Dendritic cell treated with granulocyte-macrophage colony-stimulating factor and Interleukin-4, amounts not matched to agents 40 ng/mL and 50 ng/mL, for 4 days (primary cell): ENCODE measurements around the gene TCP11L1.

Source experiments
- H3K27ac Mint-ChIP-seq: one replicate; pipeline ENCODE4 v1.8.0; 2022; ENCODE audit warnings: mild to moderate bottlenecking, mixed read lengths
- H3K27me3 Mint-ChIP-seq: one replicate; pipeline ENCODE4 v1.8.0; 2022; ENCODE audit warnings: mild to moderate bottlenecking, mixed read lengths
- H3K36me3 Mint-ChIP-seq: one replicate; pipeline ENCODE4 v1.8.0; 2022; ENCODE audit warnings: low read depth, mixed read lengths
- H3K4me1 Mint-ChIP-seq: one replicate; pipeline ENCODE4 v1.8.0; 2022; ENCODE audit warnings: low read depth, mixed read lengths
- H3K4me3 Mint-ChIP-seq: one replicate; pipeline ENCODE4 v1.8.0; 2022; ENCODE audit warnings: mild to moderate bottlenecking, moderate library complexity, mixed read lengths
- H3K9me3 Mint-ChIP-seq: one replicate; pipeline ENCODE4 v1.8.0; 2022; ENCODE audit warnings: mixed read lengths
- intact Hi-C: fragments of 100-400 bp; cut with micrococcal nuclease; formaldehyde crosslinking; loops from one replicate; pipeline ENCODE4 v1.15.0; 2022

The TCP11L1 gene

GRCh38 chr11:33039274-33040032 is at the start of gene TCP11L1:
Gene TCP11L1 (plus strand): TSS chr11:33039572. CDS start chr11:33043774, 4,202 bp downstream.
- Mint-ChIP-seq H3K36me3 (peaks cover 30% of the 10 kb centered on the region), H3K4me1 (peaks cover 36% of the 10 kb centered on the region), H3K27ac (peak within 1 kb of the TSS; percentile 98), H3K27me3 (peaks cover 1% of the 10 kb centered on the region), H3K4me3 (peak within 1 kb of the TSS; percentile 84), H3K9me3 (no peaks in the 10 kb centered on the region)
- intact Hi-C loops, result loop anchor here (1.0 kb wide), 1 partner anchor 122 kb away; the partner anchor contains the start of gene CSTF3

GRCh38 chr11:32990481-32990880 is 48.9 kb upstream of the TCP11L1 start:
- no peaks in the 10 kb centered on the region for H3K36me3 Mint-ChIP-seq
- peaks cover 2% of the 10 kb centered on the region for H3K27me3 Mint-ChIP-seq
- H3K4me1 Mint-ChIP-seq, result no peaks in the 10 kb centered on the region
- peaks cover 14% of the 10 kb centered on the region for H3K9me3 Mint-ChIP-seq
- H3K4me3 Mint-ChIP-seq, result no peak overlapping the region
- no peak overlapping the region for H3K27ac Mint-ChIP-seq
- intact Hi-C loops, result no loop called here

GRCh38 chr11:32991427-32991826 is 47.9 kb upstream of the TCP11L1 start:
- no peaks in the 10 kb centered on the region for H3K36me3 Mint-ChIP-seq
- intact Hi-C loops, result no loop called here
- peaks cover 14% of the 10 kb centered on the region for H3K9me3 Mint-ChIP-seq
- no peak overlapping the region for H3K4me3 Mint-ChIP-seq
- H3K27ac Mint-ChIP-seq, result no peak overlapping the region
- H3K4me1 Mint-ChIP-seq, result no peaks in the 10 kb centered on the region
- H3K27me3 Mint-ChIP-seq, result peaks cover 2% of the 10 kb centered on the region

- Mint-ChIP-seq H3K4me1 (no peaks in the 10 kb centered on the region), H3K9me3 (peaks cover 14% of the 10 kb centered on the region)
Measured at GRCh38 chr11:32991898-32992297, 47.5 kb upstream of the TCP11L1 start.

GRCh38 chr11:33000181-33000580 is 39.2 kb upstream of the TCP11L1 start:
- Mint-ChIP-seq H3K9me3 (peaks cover 9% of the 10 kb centered on the region), H3K4me3 (no peak overlapping the region), H3K27me3 (peaks cover 2% of the 10 kb centered on the region), H3K4me1 (no peaks in the 10 kb centered on the region), H3K27ac (no peak overlapping the region), H3K36me3 (no peaks in the 10 kb centered on the region)
- intact Hi-C loops, result no loop called here

More at GRCh38 chr11:32991898-32992297, 47.5 kb upstream of the TCP11L1 start:
- H3K27me3 Mint-ChIP-seq, result peaks cover 2% of the 10 kb centered on the region
- intact Hi-C loops, result no loop called here
- H3K36me3 Mint-ChIP-seq, result no peaks in the 10 kb centered on the region
- no peak overlapping the region for H3K4me3 Mint-ChIP-seq
- no peak overlapping the region for H3K27ac Mint-ChIP-seq

GRCh38 chr11:33001281-33001680 is 38.1 kb upstream of the TCP11L1 start:
- H3K27me3 Mint-ChIP-seq, result peaks cover 2% of the 10 kb centered on the region

GRCh38 chr11:33001751-33002542 is 37.4 kb upstream of the TCP11L1 start:
- Mint-ChIP-seq H3K36me3 (no peaks in the 10 kb centered on the region), H3K27me3 (peaks cover 2% of the 10 kb centered on the region), H3K9me3 (peaks cover 9% of the 10 kb centered on the region), H3K4me3 (no peak overlapping the region), H3K4me1 (no peaks in the 10 kb centered on the region), H3K27ac (no peak overlapping the region)
- intact Hi-C loops, result no loop called here

More at GRCh38 chr11:33001281-33001680, 38.1 kb upstream of the TCP11L1 start:
- H3K27ac Mint-ChIP-seq, result no peak overlapping the region
- peaks cover 9% of the 10 kb centered on the region for H3K9me3 Mint-ChIP-seq
- intact Hi-C loops, result no loop called here
- H3K4me3 Mint-ChIP-seq, result no peak overlapping the region
- no peaks in the 10 kb centered on the region for H3K4me1 Mint-ChIP-seq
- H3K36me3 Mint-ChIP-seq, result no peaks in the 10 kb centered on the region

- H3K4me1 Mint-ChIP-seq, result no peaks in the 10 kb centered on the region
- intact Hi-C loops, result no loop called here
- no peak overlapping the region for H3K4me3 Mint-ChIP-seq
- H3K27me3 Mint-ChIP-seq, result no peaks in the 10 kb centered on the region
- H3K27ac Mint-ChIP-seq, result no peak overlapping the region
- H3K36me3 Mint-ChIP-seq, result no peaks in the 10 kb centered on the region
- no peaks in the 10 kb centered on the region for H3K9me3 Mint-ChIP-seq
Measured at GRCh38 chr11:33005175-33005574, 34.2 kb upstream of the TCP11L1 start.

GRCh38 chr11:33006010-33006409 is 33.4 kb upstream of the TCP11L1 start:
- intact Hi-C loops, result no loop called here
- Mint-ChIP-seq H3K4me1 (no peaks in the 10 kb centered on the region), H3K27me3 (no peaks in the 10 kb centered on the region), H3K9me3 (no peaks in the 10 kb centered on the region), H3K36me3 (no peaks in the 10 kb centered on the region), H3K4me3 (no peak overlapping the region), H3K27ac (no peak overlapping the region)

GRCh38 chr11:33013755-33014154 is 25.6 kb upstream of the TCP11L1 start:
- Mint-ChIP-seq H3K9me3 (no peaks in the 10 kb centered on the region), H3K27ac (no peak overlapping the region), H3K36me3 (no peaks in the 10 kb centered on the region), H3K4me1 (peaks cover 20% of the 10 kb centered on the region), H3K4me3 (no peak overlapping the region), H3K27me3 (peaks cover 6% of the 10 kb centered on the region)
- intact Hi-C loops, result no loop called here

- H3K4me3 Mint-ChIP-seq, result peak within 1 kb of the TSS; percentile 84
- no peaks in the 10 kb centered on the region for H3K36me3 Mint-ChIP-seq
- intact Hi-C loops, result loop anchor here (5.0 kb wide), 1 partner anchor 46 kb away; no protein-coding TSS in a partner anchor
- peaks cover 6% of the 10 kb centered on the region for H3K27me3 Mint-ChIP-seq
- peak within 1 kb of the TSS; percentile 79 for H3K27ac Mint-ChIP-seq
- H3K4me1 Mint-ChIP-seq, result peaks cover 20% of the 10 kb centered on the region
- H3K9me3 Mint-ChIP-seq, result no peaks in the 10 kb centered on the region
Measured at GRCh38 chr11:33015621-33016551, 23.5 kb upstream of the TCP11L1 start, which contains the start of gene DEPDC7. Gene DEPDC7 (plus strand): TSS chr11:33015878. CDS start chr11:33015956, 78 bp downstream.

- peaks cover 6% of the 10 kb centered on the region for H3K27me3 Mint-ChIP-seq
- H3K27ac Mint-ChIP-seq, result peak overlapping the region; percentile 79
- H3K36me3 Mint-ChIP-seq, result no peaks in the 10 kb centered on the region
- H3K4me1 Mint-ChIP-seq, result peaks cover 14% of the 10 kb centered on the region
- intact Hi-C loops, result loop anchor here (5.0 kb wide), 1 partner anchor 46 kb away; no protein-coding TSS in a partner anchor
- no peaks in the 10 kb centered on the region for H3K9me3 Mint-ChIP-seq
- peak overlapping the region; percentile 84 for H3K4me3 Mint-ChIP-seq
Measured at GRCh38 chr11:33016654-33017053, 22.7 kb upstream of the TCP11L1 start.

- no peak overlapping the region for H3K27ac Mint-ChIP-seq
- peaks cover 10% of the 10 kb centered on the region for H3K4me1 Mint-ChIP-seq
- H3K4me3 Mint-ChIP-seq, result no peak overlapping the region
- no peaks in the 10 kb centered on the region for H3K9me3 Mint-ChIP-seq
- H3K36me3 Mint-ChIP-seq, result no peaks in the 10 kb centered on the region
- peaks cover 6% of the 10 kb centered on the region for H3K27me3 Mint-ChIP-seq
- intact Hi-C loops, result loop anchor here (5.0 kb wide), 1 partner anchor 45 kb away; no protein-coding TSS in a partner anchor
Measured at GRCh38 chr11:33017478-33017877, 21.9 kb upstream of the TCP11L1 start.
